GM20431 (cell line): ENCODE data around the gene AHNAK2.
"Not testable (repeated sequence)": the region's sequence is repeated elsewhere in the genome, so short reads cannot be mapped to it uniquely, and the experiment has no call there.

Experiments used
- in situ Hi-C: fragments of 300-500 bp; cut with MseI, MboI; formaldehyde crosslinking; loops from one replicate; pipeline ENCODE4 v1.15.0; 2020; ENCODE audit warnings: low sequenced_read_pairs; ENCODE audit not compliant: unreplicated experiment

The AHNAK2 gene

GRCh38 chr14:104943216-104944015 is 34.8 kb downstream of the AHNAK2 start:
- in situ Hi-C loops, result not testable (repeated sequence)

GRCh38 chr14:104942586-104942985 is 35.6 kb downstream of the AHNAK2 start:
- in situ Hi-C loops, result no loop called here

- in situ Hi-C loops, result no loop called here
Measured at GRCh38 chr14:104941508-104942365, 36.4 kb downstream of the AHNAK2 start.

GRCh38 chr14:104940526-104941150 is 37.5 kb downstream of the AHNAK2 start:
- in situ Hi-C loops, result no loop called here

GRCh38 chr14:104939666-104940410 is 38.3 kb downstream of the AHNAK2 start:
- in situ Hi-C loops, result no loop called here

GRCh38 chr14:104938960-104939359 is 39.2 kb downstream of the AHNAK2 start:
- in situ Hi-C loops, result no loop called here

- in situ Hi-C loops, result no loop called here
Measured at GRCh38 chr14:104938436-104938835, 39.7 kb downstream of the AHNAK2 start.

- in situ Hi-C loops, result no loop called here
Measured at GRCh38 chr14:104937694-104938365, 40.3 kb downstream of the AHNAK2 start.

GRCh38 chr14:104937161-104937560 is 41.0 kb downstream of the AHNAK2 start:
- in situ Hi-C loops, result no loop called here

- in situ Hi-C loops, result no loop called here
Measured at GRCh38 chr14:104936361-104937155, 41.6 kb downstream of the AHNAK2 start.

- in situ Hi-C loops, result no loop called here
Measured at GRCh38 chr14:104935955-104936354, 42.2 kb downstream of the AHNAK2 start.

GRCh38 chr14:104935026-104935650 is 43.0 kb downstream of the AHNAK2 start:
- in situ Hi-C loops, result no loop called here

GRCh38 chr14:104933746-104934733 is 44.1 kb downstream of the AHNAK2 start:
- in situ Hi-C loops, result no loop called here

- in situ Hi-C loops, result no loop called here
Measured at GRCh38 chr14:104932676-104933631, 45.2 kb downstream of the AHNAK2 start.

GRCh38 chr14:104931771-104932675 is 46.2 kb downstream of the AHNAK2 start:
- in situ Hi-C loops, result no loop called here
